HCT116 (cell line): ENCODE measurements around the gene PPM1B. TPM values are rescaled to one million over a fixed set of nuclear protein-coding genes. Genes with fewer than 3 reads are reported as not detected.

Experiments
- ATAC-seq: fragments of 200-7000 bp; cut with Tn5 transposase; 2 replicates; pipeline ENCODE4 v1.9.1; 2020; ENCODE audit warnings: mild to moderate bottlenecking, moderate library complexity
- BruUV-seq: library from RNA; stranded (reverse); fragments of 400-500 nt; replicated peaks from 2 replicates; lab custom pipeline; 2021; lab: Mats Ljungman, UMichigan
- CTCF ChIA-PET: fragments of 300-600 bp; sonication (Branson Sonifier 250); formaldehyde crosslinking; loops from one replicate; lab custom pipeline; 2021; ENCODE audit warnings: antibody characterized with exemption; lab: Charles Lee
- POLR2A ChIA-PET: fragments of 300-600, 350-600 bp; sonication (Branson Sonifier 250); formaldehyde crosslinking; loops from one replicate; lab custom pipeline; 2021; ENCODE audit warnings: antibody characterized with exemption; lab: Charles Lee
- RAD21 ChIA-PET, 2 experiments: fragments of 300-600 bp; sonication (Branson Sonifier 250); formaldehyde crosslinking; loops; one replicate each; lab custom pipeline; 2023; ENCODE audit warnings: low total read pairs in 2 of 2; ENCODE audit not compliant: uncharacterized antibody in 2 of 2, unreplicated experiment in 2 of 2, low non-redundant PET in 1 of 2; lab: Charles Lee
- DNase-seq: peaks from one replicate; pipeline ENCODE4 v3.0.0-alpha.2; 2010; ENCODE audit warnings: low read depth, low spot score
- H2AFZ ChIP-seq: fragments of 200-600 bp; shearing (Covaris generic), sonication (generic); 2 replicates; pipeline ENCODE4 v1.6.1; 2017; ENCODE audit warnings: low read depth, mixed run types, mixed read lengths, antibody characterized with exemption, low read length; ENCODE audit not compliant: poor library complexity, severe bottlenecking
- H3K27ac ChIP-seq: 2 replicates; pipeline ENCODE4 v1.5.1; 2012; ENCODE audit warnings: low read depth, low read length
- H3K27me3 ChIP-seq: fragments of 200-600 bp; sonication (generic); 2 replicates; pipeline ENCODE4 v1.6.1; 2016; ENCODE audit warnings: mixed run types, low read length, mixed read lengths; ENCODE audit not compliant: insufficient read depth
- H3K36me3 ChIP-seq, 2 experiments: fragments of 200-500 bp in 1 of 2; fragments of 200-600 bp in 1 of 2; sonication (Bioruptor generic) in 1 of 2; sonication (generic) in 1 of 2; 2 replicates each; pipeline versions ENCODE4 v1.5.1 to v1.6.1; 2014 to 2016; ENCODE audit warnings: low read length in 2 of 2, inconsistent platforms in 1 of 2, mixed read lengths in 1 of 2, mixed run types in 1 of 2; ENCODE audit not compliant: insufficient read depth in 2 of 2, control insufficient read depth in 1 of 2
- H3K4me1 ChIP-seq, 2 experiments: fragments of 200-600 bp in 1 of 2; sonication (generic) in 1 of 2; 2 replicates each; pipeline versions ENCODE4 v1.5.1 to v1.6.1; 2012 to 2017; ENCODE audit warnings: low read length in 2 of 2, inconsistent platforms in 1 of 2, mild to moderate bottlenecking in 1 of 2, mixed read lengths in 1 of 2, mixed run types in 1 of 2, moderate library complexity in 1 of 2; ENCODE audit not compliant: insufficient read depth in 2 of 2, control insufficient read depth in 1 of 2
- H3K4me2 ChIP-seq: fragments of 200-600 bp; sonication (generic); 2 replicates; pipeline ENCODE4 v1.6.1; 2017; ENCODE audit warnings: mixed run types, low read length, mixed read lengths
- H3K4me3 ChIP-seq, 2 experiments: fragments of 200-600 bp in 1 of 2; sonication (generic) in 1 of 2; replicated peaks in 1 of 2; 2 replicates each; pipeline ENCODE4 v1.5.1; 2011 to 2016; ENCODE audit warnings: low read length in 2 of 2, control low read depth in 1 of 2, low read depth in 1 of 2, mild to moderate bottlenecking in 1 of 2, mixed read lengths in 1 of 2, mixed run types in 1 of 2
- H3K79me2 ChIP-seq: fragments of 200-600 bp; sonication (generic); 2 replicates; pipeline ENCODE4 v1.6.1; 2017; ENCODE audit warnings: mild to moderate bottlenecking, mixed run types, low read length, moderate library complexity, mixed read lengths; ENCODE audit not compliant: insufficient read depth
- H3K9ac ChIP-seq: fragments of 200-600 bp; sonication (generic); 2 replicates; pipeline ENCODE4 v1.6.1; 2016; ENCODE audit warnings: low read length, mixed read lengths
- H3K9me2 ChIP-seq: fragments of 200-600 bp; sonication (generic), shearing (Covaris generic); 2 replicates; pipeline ENCODE4 v1.6.1; 2017; ENCODE audit warnings: mixed run types, mild to moderate bottlenecking, moderate library complexity; ENCODE audit not compliant: insufficient read depth
- H3K9me3 ChIP-seq, 2 experiments: fragments of 200-500 bp in 1 of 2; fragments of 200-600 bp in 1 of 2; sonication (Bioruptor generic) in 1 of 2; sonication (generic) in 1 of 2; 2 replicates each; pipeline ENCODE4 v1.6.1; 2014 to 2017; ENCODE audit warnings: low read length in 2 of 2, mixed read lengths in 2 of 2, inconsistent platforms in 1 of 2, low read depth in 1 of 2, mild to moderate bottlenecking in 1 of 2, mixed run types in 1 of 2, moderate library complexity in 1 of 2; ENCODE audit not compliant: control insufficient read depth in 1 of 2, insufficient read depth in 1 of 2
- H4K20me1 ChIP-seq: fragments of 200-600 bp; sonication (generic), shearing (Covaris generic); 2 replicates; pipeline ENCODE4 v1.6.1; 2017; ENCODE audit warnings: mixed run types, mild to moderate bottlenecking, moderate library complexity; ENCODE audit not compliant: insufficient read depth
- ATF3 ChIP-seq: IDR thresholded peaks from 2 replicates; pipeline ENCODE4 v1.6.1; 2012
- CTCF ChIP-seq, 3 experiments: fragments of 200-600 bp in 1 of 3; sonication (generic) in 1 of 3; IDR thresholded peaks in 2 of 3; conservative IDR thresholded peaks in 1 of 3; 2 replicates each; pipeline ENCODE4 v1.5.1; 2012 to 2017; ENCODE audit warnings: low read depth in 2 of 3, low read length in 2 of 3, antibody characterized with exemption in 1 of 3, borderline replicate concordance in 1 of 3, control low read depth in 1 of 3, mild to moderate bottlenecking in 1 of 3, mixed read lengths in 1 of 3, mixed run types in 1 of 3, moderate library complexity in 1 of 3; ENCODE audit not compliant: insufficient read depth in 1 of 3
- EGR1 ChIP-seq: IDR thresholded peaks from 2 replicates; pipeline ENCODE4 v1.6.1; 2012; ENCODE audit warnings: low read depth
- EZH2 ChIP-seq: fragments of 200-600 bp; sonication (generic); IDR thresholded peaks from 2 replicates; pipeline ENCODE4 v1.6.1; 2017; ENCODE audit warnings: antibody characterized with exemption, mixed run types
- EZH2phosphoT487 ChIP-seq: fragments of 200-600 bp; IDR thresholded peaks from 2 replicates; pipeline ENCODE4 v1.6.1; 2018; ENCODE audit warnings: antibody characterized with exemption, borderline replicate concordance
- FOSL1 ChIP-seq: IDR thresholded peaks from 2 replicates; pipeline ENCODE4 v1.6.1; 2012; ENCODE audit warnings: low read depth
- MAX ChIP-seq: IDR thresholded peaks from 2 replicates; pipeline ENCODE4 v1.6.1; 2012
- POLR2A ChIP-seq: IDR thresholded peaks from 2 replicates; pipeline ENCODE4 v1.7.0; 2011; ENCODE audit warnings: borderline replicate concordance; ENCODE audit not compliant: insufficient read depth, insufficient read length; ENCODE audit errors: extremely low read depth
- POLR2AphosphoS5 ChIP-seq: IDR thresholded peaks from 2 replicates; pipeline ENCODE4 v1.6.1; 2011; ENCODE audit warnings: mild to moderate bottlenecking, low read depth, low read length, moderate library complexity
- REST ChIP-seq: IDR thresholded peaks from 2 replicates; pipeline ENCODE4 v1.6.1; 2012; ENCODE audit warnings: low read depth
- SIN3A ChIP-seq: IDR thresholded peaks from 2 replicates; pipeline ENCODE4 v1.6.1; 2012; ENCODE audit warnings: low read depth
- TCF7L2 ChIP-seq: IDR thresholded peaks from 2 replicates; pipeline ENCODE4 v1.7.0; 2011; ENCODE audit warnings: borderline replicate concordance, inconsistent platforms; ENCODE audit not compliant: insufficient read depth, insufficient read length; ENCODE audit errors: extremely low read depth
- YY1 ChIP-seq: IDR thresholded peaks from 2 replicates; pipeline ENCODE4 v1.6.1; 2011; ENCODE audit warnings: low read length, low read depth, moderate library complexity, mild to moderate bottlenecking; ENCODE audit not compliant: insufficient replicate concordance; ENCODE audit errors: extremely low read depth
- ZNF274 ChIP-seq: fragments of 200-500 bp; sonication (Bioruptor generic); IDR thresholded peaks from 2 replicates; pipeline ENCODE4 v1.6.1; 2014; ENCODE audit warnings: mild to moderate bottlenecking, low read depth, low read length, inconsistent platforms
- intact Hi-C: fragments of 100-400 bp; cut with micrococcal nuclease; formaldehyde crosslinking; loops from 2 replicates; pipeline ENCODE4 v1.10.0; 2022
- total RNA-seq: library from RNA; stranded (reverse); gene quantifications from one replicate; pipeline ENCODE4 v1.2.1, GENCODE V29; 2021; ENCODE audit not compliant: unreplicated experiment

PPM1B gene
- total RNA-seq, 1 experiment from 2014 or later: 36.9 TPM

GRCh38 chr2:44184106-44184505 is 15.4 kb downstream of the PPM1B start (continued):
- TF ChIP-seq EZH2 (no peak), POLR2A (no peak), YY1 (no peak), ZNF274 (no peak), POLR2AphosphoS5 (no peak), CTCF (IDR thresholded peaks at IDR 0.05 in 2 of 3, conservative IDR thresholded peaks at IDR 0.05 in 1 of 3; ENCODE audit: borderline replicate concordance in 1 of 3, insufficient read depth in 1 of 3, low read depth in 2 of 3, low read length in 2 of 3) (no peak), EGR1 (no peak), SIN3A (no peak), TCF7L2 (no peak)

GRCh38 chr2:44186810-44187209 is 18.1 kb downstream of the PPM1B start:
- H3K9me2 ChIP-seq: no peaks in the 10 kb centered on the region
- BruUV-seq: no TSS peak
- DNase-seq (no peak), ATAC-seq (no peak)
- H3K36me3 ChIP-seq: no peaks in the 10 kb centered on the region
- H3K27ac ChIP-seq: no peak overlapping the region
- H3K4me3 ChIP-seq: no peak overlapping the region
- no peaks in the 10 kb centered on the region for H3K9me3 ChIP-seq
- H3K9ac ChIP-seq: no peak overlapping the region
- intact Hi-C loops: no loop called here
- no peak overlapping the region for H2AFZ ChIP-seq
- peaks cover 75% of the 10 kb centered on the region for H3K79me2 ChIP-seq
- H3K4me1 ChIP-seq: no peaks in the 10 kb centered on the region
- ChIA-PET CTCF (no interaction called here), RAD21 (no interaction called here), POLR2A (no interaction called here)
- TF ChIP-seq MAX (no peak), SIN3A (no peak), YY1 (no peak), ZNF274 (no peak), CTCF (IDR thresholded peaks at IDR 0.05 in 2 of 3, conservative IDR thresholded peaks at IDR 0.05 in 1 of 3; ENCODE audit: borderline replicate concordance in 1 of 3, insufficient read depth in 1 of 3, low read depth in 2 of 3, low read length in 2 of 3) (no peak), FOSL1 (no peak), EZH2phosphoT487 (no peak), EGR1 (no peak), ATF3 (no peak), REST (no peak), POLR2A (no peak), EZH2 (no peak)
- no peaks in the 10 kb centered on the region; the same call in 1 of the 2 replicates for H4K20me1 ChIP-seq
- no peak overlapping the region for H3K4me2 ChIP-seq
- no peaks in the 10 kb centered on the region for H3K27me3 ChIP-seq
